IPS-18c (cell line): ENCODE measurements around the gene RETN.
"Not testable (repeated sequence)": the region's sequence is repeated elsewhere in the genome, so short reads cannot be mapped to it uniquely, and the experiment has no call there.

Experiments
- H3K4me3 ChIP-seq: 2 replicates; pipeline ENCODE4 v1.7.0; 2013; ENCODE audit warnings: low read depth, mild to moderate bottlenecking, low read length, moderate library complexity; ENCODE audit not compliant: insufficient read depth
- H3K9me3 ChIP-seq: one replicate; pipeline ENCODE4 v1.6.1; 2013; ENCODE audit warnings: mild to moderate bottlenecking, low read length, moderate library complexity; ENCODE audit not compliant: control insufficient read depth, insufficient read depth

RETN gene

GRCh38 chr19:7636317-7636690 is 32.5 kb upstream of the RETN start:
- Histone ChIP-seq H3K4me3 (0 out of 2 replicates have a peak overlapping the region, but pooled peaks have one; percentile 66), H3K9me3 (no peaks in the 10 kb centered on the region)

GRCh38 chr19:7636691-7637373 is 32.0 kb upstream of the RETN start, which contains the start of gene STXBP2:
TSS of gene STXBP2 (plus strand) at chr19:7637110. CDS start at chr19:7637150, 40 bp downstream.
- peak within 1 kb of the TSS; percentile 66 for H3K4me3 ChIP-seq

GRCh38 chr19:7637374-7638256 is 31.2 kb upstream of the RETN start:
- peak overlapping the region; percentile 66 for H3K4me3 ChIP-seq
- no peaks in the 10 kb centered on the region for H3K9me3 ChIP-seq

More at GRCh38 chr19:7636691-7637373, 32.0 kb upstream of the RETN start, which contains the start of gene STXBP2:
- H3K9me3 ChIP-seq, result no peaks in the 10 kb centered on the region

DNA sequence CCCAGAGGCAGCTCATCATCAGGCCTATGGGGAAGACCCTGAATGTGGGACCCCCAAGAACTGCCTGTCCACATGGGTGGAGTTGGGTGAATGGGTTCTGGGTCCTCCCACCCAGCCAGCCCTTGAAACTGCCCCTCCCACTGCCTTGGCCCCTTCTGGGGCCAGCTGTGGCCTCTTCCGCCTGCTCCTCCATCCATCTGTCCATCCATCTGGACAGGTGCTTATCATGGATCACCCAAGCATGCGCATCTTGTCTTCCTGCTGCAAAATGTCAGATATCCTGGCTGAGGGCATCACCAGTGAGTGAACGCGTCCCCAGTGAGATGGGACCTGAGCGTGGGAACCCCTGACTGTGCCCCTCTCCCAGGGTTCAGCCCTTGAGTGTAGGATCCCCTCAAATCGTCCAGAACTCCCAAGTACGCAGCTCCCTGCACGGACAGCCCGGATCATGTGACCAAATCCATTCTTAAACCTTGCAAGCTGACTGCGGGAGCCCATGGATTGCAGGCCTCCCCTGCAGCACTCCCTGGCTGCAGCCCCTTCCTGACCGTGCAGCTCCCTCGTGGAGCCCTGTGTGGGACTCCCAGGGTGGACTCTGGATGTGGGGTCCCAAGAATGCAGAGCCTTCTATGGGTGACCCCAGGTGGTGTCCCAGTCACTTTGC is 29.9 kb upstream of the RETN start:
- Histone ChIP-seq H3K9me3 (no peaks in the 10 kb centered on the region), H3K4me3 (no peak overlapping the region)

GRCh38 chr19:7639863-7640348 is 28.9 kb upstream of the RETN start:
- no peaks in the 10 kb centered on the region for H3K9me3 ChIP-seq
- no peak overlapping the region for H3K4me3 ChIP-seq

DNA sequence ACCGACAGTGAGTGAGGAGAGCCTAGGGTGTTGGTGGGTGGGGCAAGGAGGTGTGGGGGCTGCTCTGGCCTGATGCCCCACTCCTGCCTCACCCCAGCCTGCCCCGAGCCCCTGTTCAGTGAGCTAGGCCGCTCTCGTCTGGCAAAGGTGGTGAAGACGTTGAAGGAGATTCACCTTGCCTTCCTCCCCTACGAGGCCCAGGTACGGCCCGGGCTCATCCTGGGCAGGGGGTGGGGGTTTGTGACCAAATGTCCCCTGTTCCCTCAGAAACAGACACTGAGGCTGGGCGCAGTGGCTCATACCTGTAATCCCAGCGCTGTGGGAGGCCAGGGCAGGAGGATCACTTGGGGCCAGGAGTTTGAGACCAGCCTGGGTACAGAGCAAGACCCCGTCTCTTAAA is 28.0 kb upstream of the RETN start:
- H3K4me3 ChIP-seq, result no peak overlapping the region
- H3K9me3 ChIP-seq, result no peaks in the 10 kb centered on the region

GRCh38 chr19:7641290-7642276 is 27.3 kb upstream of the RETN start:
- Histone ChIP-seq H3K9me3 (no peaks in the 10 kb centered on the region), H3K4me3 (no peak overlapping the region)

DNA sequence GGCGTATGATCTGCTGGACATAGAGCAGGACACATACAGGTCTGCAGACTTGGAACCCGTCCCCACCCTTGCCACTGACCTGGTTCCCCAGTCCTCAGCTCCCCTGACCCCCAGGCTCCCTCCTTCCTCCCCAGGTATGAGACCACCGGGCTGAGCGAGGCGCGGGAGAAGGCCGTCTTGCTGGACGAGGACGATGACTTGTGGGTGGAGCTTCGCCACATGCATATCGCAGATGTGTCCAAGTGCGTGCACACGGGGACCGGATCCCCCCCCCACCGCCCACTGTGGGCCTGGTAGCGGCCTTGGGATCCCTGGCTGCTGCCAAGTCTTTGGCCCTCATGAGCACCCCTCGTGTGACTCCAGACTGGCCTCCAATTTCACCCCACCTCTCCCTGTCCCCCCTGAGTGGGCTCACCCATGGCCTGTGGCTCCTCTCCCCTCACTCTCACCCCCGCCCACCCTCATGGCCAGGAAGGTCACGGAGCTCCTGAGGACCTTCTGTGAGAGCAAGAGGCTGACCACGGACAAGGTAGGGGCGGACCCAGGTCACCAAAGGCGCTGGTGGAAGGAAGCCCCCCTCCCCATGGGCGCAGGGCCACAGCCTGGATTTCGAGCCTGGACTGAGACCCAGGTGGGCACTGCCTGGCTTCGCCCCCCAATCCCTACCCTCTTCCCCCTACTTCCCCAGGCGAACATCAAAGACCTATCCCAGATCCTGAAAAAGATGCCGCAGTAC is 26.4 kb upstream of the RETN start:
- no peak overlapping the region for H3K4me3 ChIP-seq

DNA sequence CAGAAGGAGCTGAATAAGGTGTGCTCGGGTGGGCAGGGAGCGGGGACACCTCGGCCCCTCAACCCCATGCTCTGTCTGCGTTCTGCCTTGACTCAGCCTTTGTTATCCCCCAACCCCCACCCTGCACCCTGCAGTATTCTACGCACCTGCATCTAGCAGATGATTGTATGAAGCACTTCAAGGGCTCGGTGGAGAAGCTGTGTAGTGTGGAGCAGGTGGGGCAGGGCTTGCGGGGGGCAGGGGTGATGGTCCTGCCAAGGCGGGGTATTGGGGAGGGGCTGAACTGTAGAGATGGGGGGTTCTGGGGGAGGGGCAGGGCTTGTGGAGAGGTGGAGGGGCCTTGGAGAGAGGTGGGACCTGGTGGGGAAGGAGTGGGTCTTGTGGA is 25.8 kb upstream of the RETN start:
- Histone ChIP-seq H3K9me3 (no peaks in the 10 kb centered on the region), H3K4me3 (no peak overlapping the region)

More for the DNA sequence above, 26.4 kb upstream of the RETN start:
- H3K9me3 ChIP-seq, result no peaks in the 10 kb centered on the region

- H3K9me3 ChIP-seq, H3K4me3 ChIP-seq: not testable (repeated sequence)
Measured at GRCh38 chr19:7643629-7644549, 25.0 kb upstream of the RETN start.

DNA sequence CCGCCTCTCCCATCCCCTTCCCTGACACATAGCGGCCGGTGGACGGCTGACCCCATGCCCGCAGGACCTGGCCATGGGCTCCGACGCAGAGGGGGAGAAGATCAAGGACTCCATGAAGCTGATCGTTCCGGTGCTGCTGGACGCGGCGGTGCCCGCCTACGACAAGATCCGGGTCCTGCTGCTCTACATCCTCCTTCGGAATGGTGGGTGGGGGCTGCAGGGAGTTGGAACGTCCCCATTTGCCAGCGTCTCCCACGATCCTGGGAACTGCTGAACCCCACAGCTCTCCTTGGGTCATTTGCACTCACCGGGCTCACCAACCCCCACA is 24.3 kb upstream of the RETN start:
- H3K9me3 ChIP-seq, result no peaks in the 10 kb centered on the region
- no peak overlapping the region for H3K4me3 ChIP-seq

DNA sequence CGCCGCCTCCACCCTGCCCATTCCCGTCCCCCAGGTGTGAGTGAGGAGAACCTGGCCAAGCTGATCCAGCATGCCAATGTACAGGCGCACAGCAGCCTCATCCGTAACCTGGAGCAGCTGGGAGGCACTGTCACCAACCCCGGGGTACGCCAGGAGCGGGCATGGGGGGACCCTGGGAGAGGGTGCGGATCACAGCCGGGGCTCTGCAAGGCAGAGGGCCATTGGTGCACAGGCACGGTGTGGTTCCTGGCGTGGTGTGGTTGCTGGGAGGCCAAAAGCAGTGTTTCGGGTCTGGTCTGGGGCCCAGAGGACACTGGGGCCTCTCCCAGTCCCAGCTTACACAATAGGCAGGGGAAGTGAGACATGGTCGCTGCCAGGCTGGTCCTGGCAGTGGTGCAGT is 23.7 kb upstream of the RETN start:
- no peaks in the 10 kb centered on the region for H3K9me3 ChIP-seq
- H3K4me3 ChIP-seq, result no peak overlapping the region

DNA sequence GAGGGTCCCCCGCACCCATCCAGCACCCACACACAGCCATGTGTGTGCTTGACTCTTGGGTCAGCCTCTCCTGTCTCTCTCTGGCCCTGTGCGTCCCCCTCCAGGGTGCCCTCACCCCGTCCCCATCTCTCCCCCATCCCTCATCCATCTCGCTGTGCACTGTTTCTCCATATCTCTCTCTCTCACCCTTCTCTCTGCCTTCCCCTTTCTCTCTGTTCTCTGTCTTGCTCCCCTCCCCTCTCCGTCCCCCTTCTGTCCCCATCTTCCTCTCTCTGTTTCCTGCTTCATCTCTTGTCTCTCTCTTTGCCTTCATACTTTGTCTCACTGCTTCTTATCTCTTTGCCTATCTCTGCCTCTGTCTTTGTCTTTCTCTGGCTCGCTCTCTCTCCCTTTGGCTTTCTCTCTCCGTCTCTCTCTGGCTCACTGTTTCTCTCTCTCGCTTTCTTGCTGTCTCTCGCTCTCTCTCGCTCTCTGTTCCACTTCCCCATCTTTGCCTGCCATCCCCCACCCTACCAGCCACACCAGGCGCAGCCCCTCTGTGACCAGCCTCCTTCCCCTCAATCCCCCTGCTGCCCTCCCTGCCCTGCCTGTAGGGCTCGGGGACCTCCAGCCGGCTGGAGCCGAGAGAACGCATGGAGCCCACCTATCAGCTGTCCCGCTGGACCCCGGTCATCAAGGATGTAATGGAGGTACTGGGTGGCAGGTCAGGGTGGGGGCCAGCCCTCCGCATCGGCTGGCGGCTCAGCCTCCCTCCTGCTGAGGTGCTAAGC is 23.0 kb upstream of the RETN start:
- Histone ChIP-seq H3K4me3 (no peak overlapping the region), H3K9me3 (no peaks in the 10 kb centered on the region)

- no peak overlapping the region for H3K4me3 ChIP-seq
- no peaks in the 10 kb centered on the region for H3K9me3 ChIP-seq
Measured at GRCh38 chr19:7646426-7646700, 22.5 kb upstream of the RETN start.

DNA sequence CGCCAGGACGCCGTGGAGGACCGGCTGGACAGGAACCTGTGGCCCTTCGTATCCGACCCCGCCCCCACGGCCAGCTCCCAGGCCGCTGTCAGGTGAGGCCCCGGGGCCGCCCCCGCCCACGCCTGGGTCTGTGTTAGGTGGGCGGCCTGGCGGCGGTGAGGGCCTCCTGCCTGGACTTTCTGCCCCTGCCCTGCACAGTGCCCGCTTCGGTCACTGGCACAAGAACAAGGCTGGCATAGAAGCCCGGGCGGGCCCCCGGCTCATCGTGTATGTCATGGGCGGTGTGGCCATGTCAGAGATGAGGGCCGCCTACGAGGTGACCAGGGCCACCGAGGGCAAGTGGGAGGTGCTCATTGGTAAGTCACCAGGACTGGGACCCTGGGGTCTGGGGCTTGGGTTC is 21.7 kb upstream of the RETN start:
- H3K9me3 ChIP-seq, result no peaks in the 10 kb centered on the region
- H3K4me3 ChIP-seq, result no peak overlapping the region
